ENCODE results near the gene SLC16A13.

The SLC16A13 gene

GRCh38 chr17:6994666-6995256 is 41.1 kb upstream of the SLC16A13 start:
- Histone ChIP-seq H3K27me3 (ENCODE audit: insufficient read depth, low read depth) (no peaks in the 10 kb centered on the region), H3K9ac (no peak overlapping the region), H3K4me3 (IDR thresholded peaks at IDR 0.05; ENCODE audit: insufficient read depth, low read depth, low read length) (no peak overlapping the region), H3K79me2 (ENCODE audit: insufficient read depth, low read depth) (no peaks in the 10 kb centered on the region), H2AFZ (ENCODE audit: low read depth) (no peak overlapping the region), H3K27ac (no peak overlapping the region), H4K20me1 (ENCODE audit: insufficient read depth) (no peaks in the 10 kb centered on the region), H3K36me3 (ENCODE audit: insufficient read depth) (no peaks in the 10 kb centered on the region), H3K4me2 (no peak overlapping the region), H3K4me1 (ENCODE audit: low read depth, poor library complexity, severe bottlenecking) (no peaks in the 10 kb centered on the region)
- no peak for TF ChIP-seq CTCF (conservative IDR thresholded peaks at IDR 0.05; ENCODE audit: low read depth, low read length)

- Histone ChIP-seq H3K9ac (no peak within 1 kb of the TSS), H4K20me1 (ENCODE audit: insufficient read depth) (no peaks in the 10 kb centered on the region), H3K79me2 (ENCODE audit: insufficient read depth, low read depth) (no peaks in the 10 kb centered on the region), H3K36me3 (ENCODE audit: insufficient read depth) (no peaks in the 10 kb centered on the region), H2AFZ (ENCODE audit: low read depth) (no peak within 1 kb of the TSS), H3K4me1 (ENCODE audit: low read depth, poor library complexity, severe bottlenecking) (no peaks in the 10 kb centered on the region), H3K4me2 (no peak within 1 kb of the TSS), H3K27me3 (ENCODE audit: insufficient read depth, low read depth) (no peaks in the 10 kb centered on the region), H3K4me3 (IDR thresholded peaks at IDR 0.05; ENCODE audit: insufficient read depth, low read depth, low read length) (no peak within 1 kb of the TSS), H3K27ac (no peak within 1 kb of the TSS)
- TF ChIP-seq CTCF (conservative IDR thresholded peaks at IDR 0.05; ENCODE audit: low read depth, low read length) = no peak
These were observed 40.1 kb upstream of the SLC16A13 start, which contains the start of gene ALOX12 for GRCh38 chr17:6995500-6996255. Gene ALOX12 (plus strand): TSS chr17:6996049. CDS start chr17:6996118, 69 bp downstream.

- Histone ChIP-seq H3K4me3 (IDR thresholded peaks at IDR 0.05; ENCODE audit: insufficient read depth, low read depth, low read length) (no peak overlapping the region), H3K79me2 (ENCODE audit: insufficient read depth, low read depth) (no peaks in the 10 kb centered on the region), H4K20me1 (ENCODE audit: insufficient read depth) (no peaks in the 10 kb centered on the region), H3K36me3 (ENCODE audit: insufficient read depth) (no peaks in the 10 kb centered on the region), H3K9ac (no peak overlapping the region), H2AFZ (ENCODE audit: low read depth) (no peak overlapping the region), H3K27ac (no peak overlapping the region), H3K4me2 (no peak overlapping the region), H3K4me1 (ENCODE audit: low read depth, poor library complexity, severe bottlenecking) (no peaks in the 10 kb centered on the region), H3K27me3 (ENCODE audit: insufficient read depth, low read depth) (no peaks in the 10 kb centered on the region)
- no peak for TF ChIP-seq CTCF (conservative IDR thresholded peaks at IDR 0.05; ENCODE audit: low read depth, low read length)
These were observed 39.4 kb upstream of the SLC16A13 start for GRCh38 chr17:6996256-6997011.

GRCh38 chr17:6997171-6997570 is 38.6 kb upstream of the SLC16A13 start:
- no peaks in the 10 kb centered on the region for H4K20me1 ChIP-seq (ENCODE audit: insufficient read depth)
- H3K27me3 ChIP-seq (ENCODE audit: insufficient read depth, low read depth) = no peaks in the 10 kb centered on the region
- H3K4me1 ChIP-seq (ENCODE audit: low read depth, poor library complexity, severe bottlenecking) = no peaks in the 10 kb centered on the region
- H3K4me3 ChIP-seq (IDR thresholded peaks at IDR 0.05; ENCODE audit: insufficient read depth, low read depth, low read length) = no peak overlapping the region
- no peak overlapping the region for H3K4me2 ChIP-seq
- H3K79me2 ChIP-seq (ENCODE audit: insufficient read depth, low read depth) = no peaks in the 10 kb centered on the region
- H3K36me3 ChIP-seq (ENCODE audit: insufficient read depth) = no peaks in the 10 kb centered on the region
- no peak for TF ChIP-seq CTCF (conservative IDR thresholded peaks at IDR 0.05; ENCODE audit: low read depth, low read length)
- H3K9ac ChIP-seq = no peak overlapping the region
- H3K27ac ChIP-seq = no peak overlapping the region
- no peak overlapping the region for H2AFZ ChIP-seq (ENCODE audit: low read depth)

All from KMS-11 (cell line).